CD4-positive, alpha-beta T cell (primary cell): ENCODE results near the gene TYMS. TPM values are rescaled to one million over a fixed set of nuclear protein-coding genes. Genes with fewer than 3 reads are reported as not detected.

Source experiments
- ATAC-seq: fragments of 200-7000 bp; cut with Tn5 transposase; one replicate; pipeline ENCODE4 v1.10.0; 2022; ENCODE audit warnings: mild to moderate bottlenecking; ENCODE audit not compliant: poor library complexity
- CTCF ChIA-PET: fragments of 350-600 bp; sonication (Branson Sonifier 250); formaldehyde crosslinking; loops from one replicate; lab custom pipeline; 2021; ENCODE audit warnings: antibody characterized with exemption, inconsistent platforms; lab: Charles Lee
- POLR2A ChIA-PET: fragments of 350-600 bp; sonication (Branson Sonifier 250); formaldehyde crosslinking; loops from one replicate; lab custom pipeline; 2021; ENCODE audit warnings: antibody characterized with exemption, inconsistent platforms; lab: Charles Lee
- DNase-seq, 14 experiments: peaks; one replicate each; pipeline ENCODE4 v3.0.0-alpha.2; 2013 to 2020; ENCODE audit warnings: mixed read lengths in 2 of 14
- H3K27ac ChIP-seq, 2 donors: one replicate each; pipeline versions ENCODE4 v1.5.1 to v1.7.0; 2013; ENCODE audit warnings: low read length in 2 of 2, low read depth in 1 of 2, mild to moderate bottlenecking in 1 of 2
- H3K27me3 ChIP-seq, 2 experiments: 1 replicate in 1 of 2; 2 replicates in 1 of 2; pipeline versions ENCODE4 v1.6.1 to v1.7.0; 2013; ENCODE audit warnings: low read length in 2 of 2, control low read depth in 1 of 2, mild to moderate bottlenecking in 1 of 2, moderate library complexity in 1 of 2; ENCODE audit not compliant: insufficient read depth in 2 of 2, control insufficient read depth in 1 of 2
- H3K36me3 ChIP-seq: one replicate; pipeline ENCODE4 v1.6.1; 2013; ENCODE audit warnings: low read length, control low read depth; ENCODE audit not compliant: insufficient read depth
- H3K4me1 ChIP-seq: one replicate; pipeline ENCODE4 v1.6.1; 2013; ENCODE audit warnings: low read length, control low read depth; ENCODE audit not compliant: insufficient read depth
- H3K4me3 ChIP-seq: one replicate; pipeline ENCODE4 v1.5.1; 2013; ENCODE audit warnings: mild to moderate bottlenecking, low read length, moderate library complexity
- H3K9me3 ChIP-seq, 2 experiments: 1 replicate in 1 of 2; 2 replicates in 1 of 2; pipeline versions ENCODE4 v1.6.1 to v1.7.0; 2013; ENCODE audit warnings: low read length in 2 of 2, mild to moderate bottlenecking in 2 of 2, control low read depth in 1 of 2, moderate library complexity in 1 of 2; ENCODE audit not compliant: control insufficient read depth in 1 of 2, insufficient read depth in 1 of 2
- H3K27ac Mint-ChIP-seq: one replicate; pipeline ENCODE4 v1.8.0; 2020; ENCODE audit warnings: mixed read lengths
- H3K27me3 Mint-ChIP-seq: one replicate; pipeline ENCODE4 v1.8.0; 2021; ENCODE audit warnings: mixed read lengths
- H3K36me3 Mint-ChIP-seq: one replicate; pipeline ENCODE4 v1.8.0; 2021; ENCODE audit warnings: low read depth, mixed read lengths
- H3K4me1 Mint-ChIP-seq: one replicate; pipeline ENCODE4 v1.8.0; 2021; ENCODE audit warnings: low read depth, mixed read lengths
- H3K4me3 Mint-ChIP-seq: one replicate; pipeline ENCODE4 v1.8.0; 2020; ENCODE audit warnings: mild to moderate bottlenecking, mixed read lengths
- H3K9me3 Mint-ChIP-seq: one replicate; pipeline ENCODE4 v1.8.0; 2020; ENCODE audit warnings: mixed read lengths
- intact Hi-C, 2 experiments: fragments of 100-400 bp; cut with DNase I in 1 of 2; cut with micrococcal nuclease in 1 of 2; formaldehyde crosslinking; loops; one replicate each; pipeline versions ENCODE4 v1.15.1 to v1.9.0; 2023 to 2025; cut with DNase I, micrococcal nuclease
- total RNA-seq, 174 experiments: library from RNA in 2 of 174; stranded (reverse) in 2 of 174; gene quantifications; one replicate each; pipeline ENCODE4 v1.2.3 and lab custom pipeline; 2021 to 2026
- TF ChIP-seq, protein P1 (sequence below): fragments of 200-600 bp; IDR thresholded peaks from one replicate; pipeline ENCODE4 v1.8.0; 2022; ENCODE audit warnings: antibody characterized with exemption, mild to moderate bottlenecking

Gene TYMS
- total RNA-seq, 2 experiments from 2014 or later: 1.1 to 1.5 TPM

DNA sequence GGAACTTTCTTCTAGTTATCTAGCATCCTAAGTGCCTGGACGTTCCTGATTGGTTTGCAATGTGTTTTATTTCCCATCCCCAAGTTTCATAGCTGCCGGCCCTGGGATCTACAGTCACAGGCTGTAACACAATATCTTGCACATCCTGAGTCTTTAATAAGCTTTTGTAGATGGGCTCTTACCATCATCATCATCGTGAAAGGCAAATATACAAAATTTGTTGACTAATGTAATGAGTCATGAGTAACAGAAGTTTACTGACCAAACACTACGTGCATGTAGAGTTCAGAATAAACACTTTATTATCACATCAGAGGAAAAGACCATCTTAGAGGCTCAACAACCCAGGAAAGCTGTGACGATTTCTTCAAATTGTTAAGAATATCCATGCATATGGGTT is 8.1 kb upstream of the TYMS start:
- ChIA-PET CTCF (no interaction called here), POLR2A (no interaction called here)
- Mint-ChIP-seq H3K27ac (no peak overlapping the region), H3K4me1 (peaks cover 7% of the 10 kb centered on the region), H3K9me3 (no peaks in the 10 kb centered on the region), H3K4me3 (no peak overlapping the region), H3K36me3 (no peaks in the 10 kb centered on the region), H3K27me3 (peaks cover 30% of the 10 kb centered on the region)
- TF ChIP-seq, protein P1, sequence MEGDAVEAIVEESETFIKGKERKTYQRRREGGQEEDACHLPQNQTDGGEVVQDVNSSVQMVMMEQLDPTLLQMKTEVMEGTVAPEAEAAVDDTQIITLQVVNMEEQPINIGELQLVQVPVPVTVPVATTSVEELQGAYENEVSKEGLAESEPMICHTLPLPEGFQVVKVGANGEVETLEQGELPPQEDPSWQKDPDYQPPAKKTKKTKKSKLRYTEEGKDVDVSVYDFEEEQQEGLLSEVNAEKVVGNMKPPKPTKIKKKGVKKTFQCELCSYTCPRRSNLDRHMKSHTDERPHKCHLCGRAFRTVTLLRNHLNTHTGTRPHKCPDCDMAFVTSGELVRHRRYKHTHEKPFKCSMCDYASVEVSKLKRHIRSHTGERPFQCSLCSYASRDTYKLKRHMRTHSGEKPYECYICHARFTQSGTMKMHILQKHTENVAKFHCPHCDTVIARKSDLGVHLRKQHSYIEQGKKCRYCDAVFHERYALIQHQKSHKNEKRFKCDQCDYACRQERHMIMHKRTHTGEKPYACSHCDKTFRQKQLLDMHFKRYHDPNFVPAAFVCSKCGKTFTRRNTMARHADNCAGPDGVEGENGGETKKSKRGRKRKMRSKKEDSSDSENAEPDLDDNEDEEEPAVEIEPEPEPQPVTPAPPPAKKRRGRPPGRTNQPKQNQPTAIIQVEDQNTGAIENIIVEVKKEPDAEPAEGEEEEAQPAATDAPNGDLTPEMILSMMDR: no peak
- Histone ChIP-seq H3K27ac (no peak overlapping the region), H3K4me1 (no peaks in the 10 kb centered on the region), H3K36me3 (no peaks in the 10 kb centered on the region), H3K9me3 (no peaks in the 10 kb centered on the region), H3K27me3 (no peaks in the 10 kb centered on the region), H3K4me3 (no peak overlapping the region)
- no peak for ATAC-seq
- DNase-seq: no peak
- intact Hi-C loops: no loop called here

DNA sequence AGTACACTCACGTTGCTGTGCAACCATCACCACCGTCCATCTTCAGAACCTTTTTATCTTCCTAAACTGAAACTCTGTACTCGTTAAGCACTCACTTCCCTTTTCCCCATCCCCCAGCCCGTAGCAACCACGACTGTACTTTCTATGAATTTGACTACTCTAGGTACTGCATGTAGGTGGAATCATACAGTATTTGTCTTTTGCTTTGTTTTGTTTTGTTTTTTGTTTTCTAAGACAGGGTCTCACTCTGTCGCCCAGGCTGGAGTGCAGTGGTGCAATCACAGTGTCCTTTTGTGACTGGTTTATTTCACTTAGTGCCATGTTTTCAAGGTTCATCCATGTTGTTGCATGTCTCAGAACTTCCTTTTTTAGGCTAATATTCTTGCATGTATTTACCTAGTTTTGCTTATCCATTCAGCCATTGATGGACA is 7.0 kb upstream of the TYMS start:
- DNase-seq (peak in 2 of 14 experiments; percentile 22 to 39), ATAC-seq (peak; percentile 41)
- Histone ChIP-seq H3K4me3 (no peak overlapping the region), H3K36me3 (no peaks in the 10 kb centered on the region), H3K4me1 (no peaks in the 10 kb centered on the region), H3K27me3 (no peaks in the 10 kb centered on the region), H3K9me3 (no peaks in the 10 kb centered on the region), H3K27ac (no peak overlapping the region)
- TF ChIP-seq, protein P1: no peak
- Mint-ChIP-seq H3K27ac (no peak overlapping the region), H3K4me1 (peaks cover 7% of the 10 kb centered on the region), H3K4me3 (peak overlapping the region; percentile 2), H3K27me3 (peaks cover 36% of the 10 kb centered on the region), H3K9me3 (no peaks in the 10 kb centered on the region), H3K36me3 (no peaks in the 10 kb centered on the region)
- ChIA-PET CTCF (no interaction called here), POLR2A (no interaction called here)
- intact Hi-C loops: no loop called here

DNA sequence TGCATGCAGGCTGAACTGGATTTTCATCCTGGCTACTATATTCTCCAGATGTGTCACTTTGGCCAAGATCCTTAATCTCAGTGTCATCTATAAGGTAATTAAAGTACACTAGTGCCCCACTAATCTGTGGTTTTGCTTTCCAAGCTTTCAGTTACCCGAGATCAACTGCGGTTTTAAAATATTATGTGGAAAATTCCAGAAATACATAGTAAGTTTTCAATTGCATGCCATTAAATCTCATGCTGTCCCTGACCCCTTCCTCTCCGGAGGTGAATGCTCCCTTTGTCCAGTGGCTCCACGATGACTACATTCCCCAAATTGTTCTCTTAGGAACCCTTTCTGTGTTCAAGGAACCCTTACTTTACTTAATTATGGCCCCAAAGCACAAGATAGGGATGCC is 5.3 kb upstream of the TYMS start:
- Histone ChIP-seq H3K36me3 (no peaks in the 10 kb centered on the region), H3K4me1 (peaks cover 5% of the 10 kb centered on the region), H3K4me3 (no peak overlapping the region), H3K27ac (no peak overlapping the region), H3K9me3 (no peaks in the 10 kb centered on the region), H3K27me3 (peaks cover 0 to 11% of the 10 kb centered on the region in 2 experiments)
- Mint-ChIP-seq H3K27ac (no peak overlapping the region), H3K36me3 (no peaks in the 10 kb centered on the region), H3K4me1 (peaks cover 7% of the 10 kb centered on the region), H3K9me3 (no peaks in the 10 kb centered on the region), H3K4me3 (no peak overlapping the region), H3K27me3 (peaks cover 48% of the 10 kb centered on the region)
- intact Hi-C loops: no loop called here
- no peak for ATAC-seq
- ChIA-PET CTCF (no interaction called here), POLR2A (no interaction called here)
- DNase-seq: no peak
- TF ChIP-seq, protein P1: no peak
